Liver (tissue), 9 donors: Measurements from ENCODE around the gene UPF1. TPM values are rescaled to one million over a fixed set of nuclear protein-coding genes. Genes with fewer than 3 reads are reported as not detected.
"Not testable (repeated sequence)": the region's sequence is repeated elsewhere in the genome, so short reads cannot be mapped to it uniquely, and the experiment has no call there.

Source experiments
- DNase-seq: peaks from one replicate; pipeline ENCODE4 v3.0.0-alpha.2; 2017; ENCODE audit warnings: low spot score
- H3K27ac ChIP-seq, 2 donors: one replicate each; pipeline ENCODE4 v1.7.0; 2013; ENCODE audit warnings: inconsistent platforms in 2 of 2, low read length in 2 of 2, control low read depth in 1 of 2, low read depth in 1 of 2, mild to moderate bottlenecking in 1 of 2
- H3K27me3 ChIP-seq, 4 donors: one replicate each; pipeline versions ENCODE4 v1.6.1 to v1.7.0; 2013; ENCODE audit warnings: low read length in 3 of 4, inconsistent platforms in 1 of 4, mild to moderate bottlenecking in 1 of 4, moderate library complexity in 1 of 4; ENCODE audit not compliant: control insufficient read depth in 4 of 4, insufficient read depth in 4 of 4
- H3K36me3 ChIP-seq, 4 donors: one replicate each; pipeline versions ENCODE4 v1.6.1 to v1.7.0; 2013; ENCODE audit warnings: low read length in 3 of 4, mild to moderate bottlenecking in 3 of 4, low read depth in 1 of 4, moderate library complexity in 1 of 4; ENCODE audit not compliant: control insufficient read depth in 4 of 4, insufficient read depth in 3 of 4
- H3K4me1 ChIP-seq, 4 donors: one replicate each; pipeline versions ENCODE4 v1.6.1 to v1.7.0; 2013; ENCODE audit warnings: low read length in 3 of 4, mild to moderate bottlenecking in 3 of 4, moderate library complexity in 1 of 4; ENCODE audit not compliant: control insufficient read depth in 4 of 4, insufficient read depth in 4 of 4
- H3K4me3 ChIP-seq, 3 donors: one replicate each; pipeline versions ENCODE4 v1.6.1 to v1.7.0; 2013; ENCODE audit warnings: low read length in 3 of 3, control low read depth in 1 of 3, low read depth in 1 of 3, mild to moderate bottlenecking in 1 of 3
- H3K9ac ChIP-seq, 2 donors: one replicate each; pipeline ENCODE4 v1.7.0; 2013; ENCODE audit warnings: low read length in 2 of 2, mild to moderate bottlenecking in 2 of 2, moderate library complexity in 2 of 2, control low read depth in 1 of 2, low read depth in 1 of 2
- H3K9me3 ChIP-seq, 4 donors: one replicate each; pipeline versions ENCODE4 v1.6.1 to v1.7.0; 2013; ENCODE audit warnings: low read length in 3 of 4; ENCODE audit not compliant: control insufficient read depth in 4 of 4
- EGR1 ChIP-seq, 2 donors: IDR thresholded peaks; 2 replicates each; pipeline ENCODE4 v1.6.1; 2016 to 2018; ENCODE audit warnings: antibody characterized with exemption in 2 of 2, low read depth in 2 of 2
- FOXA1 ChIP-seq: IDR thresholded peaks from 2 replicates; pipeline ENCODE4 v1.6.1; 2016; ENCODE audit warnings: antibody characterized with exemption
- FOXA2 ChIP-seq: IDR thresholded peaks from 2 replicates; pipeline ENCODE4 v1.6.1; 2016; ENCODE audit warnings: antibody characterized with exemption
- GABPA ChIP-seq, 2 donors: IDR thresholded peaks in 1 of 2; conservative IDR thresholded peaks in 1 of 2; 2 replicates each; pipeline ENCODE4 v1.6.1; 2016; ENCODE audit warnings: antibody characterized with exemption in 2 of 2, mild to moderate bottlenecking in 1 of 2, moderate library complexity in 1 of 2
- HNF4G ChIP-seq: IDR thresholded peaks from 2 replicates; pipeline ENCODE4 v1.6.1; 2016; ENCODE audit warnings: antibody characterized with exemption
- NR2F2 ChIP-seq: IDR thresholded peaks from 2 replicates; pipeline ENCODE4 v1.6.1; 2016; ENCODE audit warnings: antibody characterized with exemption
- RXRA ChIP-seq, 2 donors: IDR thresholded peaks; 2 replicates each; pipeline ENCODE4 v1.6.1; 2017 to 2018; ENCODE audit warnings: antibody characterized with exemption in 2 of 2, mild to moderate bottlenecking in 1 of 2
- SP1 ChIP-seq: IDR thresholded peaks from 2 replicates; pipeline ENCODE4 v1.6.1; 2018; ENCODE audit warnings: antibody characterized with exemption, mild to moderate bottlenecking
- TAF1 ChIP-seq: conservative IDR thresholded peaks from 2 replicates; pipeline ENCODE4 v1.6.1; 2016; ENCODE audit warnings: antibody characterized with exemption, mild to moderate bottlenecking
- WGBS: extraction: QIAGEN DNeasy Blood & Tissue Kit; methylation state at CpG from one replicate; pipeline ENCODE4 v1.1.7; 2013; 5-methylcytosine and 5-hydroxymethylcytosine counted together
- polyA plus RNA-seq, 2 donors: library from polyadenylated mRNA; stranded (reverse) in 1 of 2; unstranded in 1 of 2; fragments of 200-250 nt in 1 of 2; fragments of >200 nt in 1 of 2; fragmentation: Nextera tagmentation in 1 of 2; extraction: Ambion mirVana in 1 of 2; gene quantifications; one replicate each; pipeline versions ENCODE4 v1.2.1 to v1.2.3, GENCODE V29; 2013 to 2015
- total RNA-seq, 2 donors: library from RNA; depleted of rRNA; stranded (reverse); fragments of >200 nt; gene quantifications; one replicate each; pipeline ENCODE4 v1.2.3, GENCODE V29; 2014
- TF ChIP-seq, protein P1 (sequence below): IDR thresholded peaks from 2 replicates; pipeline ENCODE4 v1.6.1; 2016; ENCODE audit warnings: antibody characterized with exemption
- TF ChIP-seq, protein P2 (sequence below): IDR thresholded peaks from 2 replicates; pipeline ENCODE4 v1.6.1; 2016; ENCODE audit warnings: antibody characterized with exemption
- TF ChIP-seq, protein P3 (sequence below): IDR thresholded peaks from 2 replicates; pipeline ENCODE4 v1.6.1; 2016; ENCODE audit warnings: antibody characterized with exemption, mild to moderate bottlenecking
- donor health status: healthy.
- donor health status: healthy.
- donor health status: healthy.
- donor health status: healthy.
- donor health status: healthy.

UPF1 gene
- total and polyA plus RNA-seq, 4 donors: 5.7 to 51.0 (median 35.2) TPM

DNA sequence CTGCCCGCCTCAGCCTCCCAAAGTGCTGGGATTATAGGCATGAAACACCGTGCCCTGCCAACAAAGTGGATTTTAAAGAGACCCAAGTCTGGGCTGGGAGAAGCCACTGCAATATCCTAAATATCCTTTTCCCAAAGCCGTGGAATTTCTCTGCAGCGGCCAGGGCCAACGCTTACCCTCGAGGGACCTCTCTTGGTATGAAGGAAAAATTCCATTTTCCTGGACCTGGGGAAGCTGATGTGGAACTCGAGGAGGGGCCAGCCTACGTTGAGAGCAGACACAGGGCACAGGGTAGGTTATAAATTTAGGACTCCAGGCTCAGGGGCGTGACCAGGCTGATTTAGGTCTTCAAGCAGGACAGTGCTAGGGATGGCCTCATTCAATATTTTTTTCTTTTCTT is 17.7 kb upstream of the UPF1 start:
- H3K27ac ChIP-seq: no peak overlapping the region
- H3K9me3 ChIP-seq: no peaks in the 10 kb centered on the region
- 72% methylated on average over 9 of the region's 9 CpGs for WGBS
- no peak for TF ChIP-seq TAF1
- TF ChIP-seq, protein P1, sequence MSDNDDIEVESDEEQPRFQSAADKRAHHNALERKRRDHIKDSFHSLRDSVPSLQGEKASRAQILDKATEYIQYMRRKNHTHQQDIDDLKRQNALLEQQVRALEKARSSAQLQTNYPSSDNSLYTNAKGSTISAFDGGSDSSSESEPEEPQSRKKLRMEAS: no peak
- TF ChIP-seq NR2F2: no peak
- TF ChIP-seq FOXA2: no peak
- no peak for TF ChIP-seq EGR1 (IDR thresholded peaks at IDR 0.05; ENCODE audit: low read depth in 2 of 2)
- TF ChIP-seq SP1: no peak
- no peak for TF ChIP-seq RXRA (IDR thresholded peaks at IDR 0.05)
- no peaks in the 10 kb centered on the region for H3K36me3 ChIP-seq
- DNase-seq: no peak
- H3K4me3 ChIP-seq: no peak overlapping the region
- H3K4me1 ChIP-seq: no peaks in the 10 kb centered on the region
- no peak overlapping the region for H3K9ac ChIP-seq
- H3K27me3 ChIP-seq: no peaks in the 10 kb centered on the region

DNA sequence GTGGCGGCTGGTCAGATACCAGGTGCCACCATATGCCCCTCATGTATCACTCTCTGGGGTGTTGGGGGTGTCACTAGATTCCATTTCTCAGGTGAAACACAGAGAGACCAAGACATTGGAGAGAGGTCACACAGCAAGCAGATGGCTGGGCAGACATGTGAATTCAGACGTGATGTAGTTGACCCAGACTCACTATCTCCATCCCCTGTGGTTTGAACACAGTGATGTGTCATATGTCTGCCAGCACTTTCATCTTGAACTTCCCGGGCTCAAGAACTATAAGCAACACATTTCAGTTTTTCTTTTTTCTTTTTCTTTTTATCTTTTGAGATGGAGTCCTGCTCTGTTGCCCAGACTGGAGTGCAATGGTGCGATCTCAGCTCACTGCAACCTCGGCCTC is 16.1 kb upstream of the UPF1 start:
- whole genome bisulfite sequencing: 90% methylated on average over 5 of the region's 5 CpGs

DNA sequence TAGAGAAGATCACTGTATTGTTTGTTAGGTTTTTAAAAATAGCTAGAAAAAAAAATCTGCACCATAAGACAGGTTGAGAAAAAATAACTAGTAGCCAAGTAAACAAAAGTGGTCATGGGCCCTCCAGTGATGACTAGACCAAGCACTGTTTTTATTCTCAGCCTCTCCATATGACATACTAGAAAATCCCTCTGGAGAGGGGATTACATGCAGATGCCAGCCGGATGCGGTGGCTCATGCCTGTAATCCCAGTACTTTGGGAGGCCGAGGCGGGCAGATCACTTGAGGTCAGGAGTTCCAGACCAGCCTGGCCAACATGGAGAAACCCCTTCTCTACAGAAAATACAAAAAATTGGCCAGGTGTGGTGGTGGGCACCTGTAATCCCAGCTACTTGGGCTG is 15.1 kb upstream of the UPF1 start:
- 97% methylated on average over 4 of the region's 4 CpGs for WGBS
- not testable (repeated sequence) for DNase-seq, H3K27me3 ChIP-seq, H3K4me3 ChIP-seq, H3K9me3 ChIP-seq, H3K4me1 ChIP-seq, H3K36me3 ChIP-seq, H3K9ac ChIP-seq, H3K27ac ChIP-seq

More for the DNA sequence above, 16.1 kb upstream of the UPF1 start:
- Histone ChIP-seq H3K27me3 (no peaks in the 10 kb centered on the region), H3K4me1 (no peaks in the 10 kb centered on the region), H3K9me3 (no peaks in the 10 kb centered on the region), H3K27ac (no peak overlapping the region), H3K36me3 (no peaks in the 10 kb centered on the region), H3K9ac (no peak overlapping the region), H3K4me3 (no peak overlapping the region)
- DNase-seq: no peak
- TF ChIP-seq NR2F2 (no peak), RXRA (IDR thresholded peaks at IDR 0.05) (no peak), GABPA (IDR thresholded peaks at IDR 0.05 in 1 of 2, conservative IDR thresholded peaks at IDR 0.05 in 1 of 2) (no peak), SP1 (no peak), HNF4G (no peak), FOXA1 (no peak), TAF1 (no peak)
- TF ChIP-seq, protein P2, sequence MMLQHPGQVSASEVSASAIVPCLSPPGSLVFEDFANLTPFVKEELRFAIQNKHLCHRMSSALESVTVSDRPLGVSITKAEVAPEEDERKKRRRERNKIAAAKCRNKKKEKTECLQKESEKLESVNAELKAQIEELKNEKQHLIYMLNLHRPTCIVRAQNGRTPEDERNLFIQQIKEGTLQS: no peak
- TF ChIP-seq, protein P3, sequence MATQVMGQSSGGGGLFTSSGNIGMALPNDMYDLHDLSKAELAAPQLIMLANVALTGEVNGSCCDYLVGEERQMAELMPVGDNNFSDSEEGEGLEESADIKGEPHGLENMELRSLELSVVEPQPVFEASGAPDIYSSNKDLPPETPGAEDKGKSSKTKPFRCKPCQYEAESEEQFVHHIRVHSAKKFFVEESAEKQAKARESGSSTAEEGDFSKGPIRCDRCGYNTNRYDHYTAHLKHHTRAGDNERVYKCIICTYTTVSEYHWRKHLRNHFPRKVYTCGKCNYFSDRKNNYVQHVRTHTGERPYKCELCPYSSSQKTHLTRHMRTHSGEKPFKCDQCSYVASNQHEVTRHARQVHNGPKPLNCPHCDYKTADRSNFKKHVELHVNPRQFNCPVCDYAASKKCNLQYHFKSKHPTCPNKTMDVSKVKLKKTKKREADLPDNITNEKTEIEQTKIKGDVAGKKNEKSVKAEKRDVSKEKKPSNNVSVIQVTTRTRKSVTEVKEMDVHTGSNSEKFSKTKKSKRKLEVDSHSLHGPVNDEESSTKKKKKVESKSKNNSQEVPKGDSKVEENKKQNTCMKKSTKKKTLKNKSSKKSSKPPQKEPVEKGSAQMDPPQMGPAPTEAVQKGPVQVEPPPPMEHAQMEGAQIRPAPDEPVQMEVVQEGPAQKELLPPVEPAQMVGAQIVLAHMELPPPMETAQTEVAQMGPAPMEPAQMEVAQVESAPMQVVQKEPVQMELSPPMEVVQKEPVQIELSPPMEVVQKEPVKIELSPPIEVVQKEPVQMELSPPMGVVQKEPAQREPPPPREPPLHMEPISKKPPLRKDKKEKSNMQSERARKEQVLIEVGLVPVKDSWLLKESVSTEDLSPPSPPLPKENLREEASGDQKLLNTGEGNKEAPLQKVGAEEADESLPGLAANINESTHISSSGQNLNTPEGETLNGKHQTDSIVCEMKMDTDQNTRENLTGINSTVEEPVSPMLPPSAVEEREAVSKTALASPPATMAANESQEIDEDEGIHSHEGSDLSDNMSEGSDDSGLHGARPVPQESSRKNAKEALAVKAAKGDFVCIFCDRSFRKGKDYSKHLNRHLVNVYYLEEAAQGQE: no peak
